Esophagus muscularis mucosa (tissue), 4 donors: ENCODE data around the gene NDST4. TPM values are rescaled to one million over a fixed set of nuclear protein-coding genes. Genes with fewer than 3 reads are reported as not detected.

Source experiments
- DNase-seq: peaks from one replicate; pipeline ENCODE4 v3.0.0-alpha.2; 2017; ENCODE audit errors: extremely low spot score
- H3K27ac ChIP-seq, 4 donors: fragments of 200-600 bp; sonication (generic); replicated peaks in 1 of 4; 1 replicate in 3 of 4; 2 replicates in 1 of 4; pipeline ENCODE4 v1.5.1; 2016 to 2019; ENCODE audit warnings: mild to moderate bottlenecking in 1 of 4
- H3K27me3 ChIP-seq, 4 donors: fragments of 200-600 bp; sonication (generic); one replicate each; pipeline versions ENCODE4 v1.5.1 to v1.6.0; 2016 to 2019
- H3K36me3 ChIP-seq, 4 donors: fragments of 200-600 bp; sonication (generic); one replicate each; pipeline ENCODE4 v1.5.1; 2016 to 2019
- H3K4me1 ChIP-seq, 4 donors: fragments of 200-600 bp; sonication (generic); one replicate each; pipeline ENCODE4 v1.5.1; 2016 to 2019
- H3K4me3 ChIP-seq, 4 donors: fragments of 200-600 bp; sonication (generic); 1 replicate in 2 of 4; 2 replicates in 2 of 4; pipeline ENCODE4 v1.5.1; 2016 to 2019; ENCODE audit warnings: mild to moderate bottlenecking in 4 of 4, moderate library complexity in 1 of 4
- H3K9me3 ChIP-seq, 4 donors: fragments of 200-600 bp; sonication (generic); 1 replicate in 3 of 4; 2 replicates in 1 of 4; pipeline ENCODE4 v1.5.1; 2016 to 2019
- CTCF ChIP-seq, 3 experiments: fragments of 200-600 bp in 2 of 3; fragments of 450-650 bp in 1 of 3; sonication (generic) in 2 of 3; IDR thresholded peaks; one replicate each; pipeline ENCODE4 v1.5.1; 2017 to 2019; ENCODE audit warnings: antibody characterized with exemption in 3 of 3, mild to moderate bottlenecking in 2 of 3, moderate library complexity in 1 of 3
- EP300 ChIP-seq: sonication (generic); formaldehyde crosslinking; IDR thresholded peaks from one replicate; pipeline ENCODE4 v1.6.1; 2017; ENCODE audit warnings: antibody characterized with exemption
- POLR2A ChIP-seq: fragments of 450-650 bp; IDR thresholded peaks from one replicate; pipeline ENCODE4 v1.6.1; 2017; ENCODE audit warnings: antibody characterized with exemption, moderate library complexity, mild to moderate bottlenecking, low read depth
- POLR2AphosphoS5 ChIP-seq, 2 donors: sonication (generic); formaldehyde crosslinking; IDR thresholded peaks; one replicate each; pipeline ENCODE4 v1.6.1; 2017; ENCODE audit warnings: antibody characterized with exemption in 2 of 2
- WGBS: methylation state at CpG from one replicate; pipeline ENCODE4 v1.1.5; 2018; 5-methylcytosine and 5-hydroxymethylcytosine counted together
- intact Hi-C: fragments of 100-400 bp; cut with DNase I; formaldehyde crosslinking; loops from one replicate; pipeline ENCODE4 v1.15.1; 2023
- total RNA-seq, 4 donors: library from RNA; depleted of rRNA; stranded (reverse); fragments of >200 nt; gene quantifications; one replicate each; pipeline versions ENCODE4 v1.1.0 to v1.2.1, GENCODE V29; 2016

NDST4 gene
- total RNA-seq, 4 donors from 2014 or later: not detected

GRCh38 chr4:115126491-115126890 lies 13.1 kb upstream of the NDST4 start:
- no peak for TF ChIP-seq CTCF (IDR thresholded peaks at IDR 0.05)
- no peak for TF ChIP-seq POLR2A
- no peak for TF ChIP-seq EP300
- no peak for TF ChIP-seq POLR2AphosphoS5 (IDR thresholded peaks at IDR 0.05)
- no peaks in the 10 kb centered on the region for H3K27me3 ChIP-seq
- H3K4me1 ChIP-seq: no peaks in the 10 kb centered on the region
- no peak for DNase-seq
- no peaks in the 10 kb centered on the region for H3K36me3 ChIP-seq
- H3K4me3 ChIP-seq: no peak overlapping the region
- H3K9me3 ChIP-seq: no peaks in the 10 kb centered on the region
- WGBS: 41% methylated on average over 2 of the region's 2 CpGs
- H3K27ac ChIP-seq: no peak overlapping the region
- intact Hi-C loops: no loop called here

GRCh38 chr4:115121351-115122043 lies 8.1 kb upstream of the NDST4 start:
- Histone ChIP-seq H3K9me3 (no peaks in the 10 kb centered on the region), H3K4me1 (no peaks in the 10 kb centered on the region), H3K4me3 (no peak overlapping the region), H3K36me3 (no peaks in the 10 kb centered on the region), H3K27ac (no peak overlapping the region), H3K27me3 (no peaks in the 10 kb centered on the region)
- intact Hi-C loops: no loop called here
- no peak for DNase-seq
- 53% methylated on average over 2 of the region's 2 CpGs for WGBS
- no peak for TF ChIP-seq CTCF (IDR thresholded peaks at IDR 0.05)

- H3K27ac ChIP-seq: no peak overlapping the region
- intact Hi-C loops: no loop called here
- H3K4me1 ChIP-seq: no peaks in the 10 kb centered on the region
- H3K27me3 ChIP-seq: peaks cover 0 to 2% (median 0%) of the 10 kb centered on the region in 4 donors
- no peaks in the 10 kb centered on the region for H3K36me3 ChIP-seq
- no peak for TF ChIP-seq CTCF (IDR thresholded peaks at IDR 0.05)
- TF ChIP-seq EP300: no peak
- TF ChIP-seq POLR2A: no peak
- TF ChIP-seq POLR2AphosphoS5 (IDR thresholded peaks at IDR 0.05): no peak
- WGBS: 91% methylated on average over 1 of the region's 1 CpG
- no peaks in the 10 kb centered on the region for H3K9me3 ChIP-seq
- DNase-seq: no peak
- no peak overlapping the region for H3K4me3 ChIP-seq
These were observed 6.5 kb upstream of the NDST4 start for GRCh38 chr4:115119804-115120352.

GRCh38 chr4:115117651-115118050 lies 4.2 kb upstream of the NDST4 start:
- H3K4me1 ChIP-seq: peaks cover 0 to 8% (median 6%) of the 10 kb centered on the region in 4 donors
- no peak overlapping the region for H3K4me3 ChIP-seq
- H3K27me3 ChIP-seq: peaks cover 0 to 2% (median 0%) of the 10 kb centered on the region in 4 donors
- H3K27ac ChIP-seq: no peak overlapping the region
- intact Hi-C loops: no loop called here
- no peak for DNase-seq
- no peaks in the 10 kb centered on the region for H3K36me3 ChIP-seq
- WGBS: 80% methylated on average over 3 of the region's 3 CpGs
- H3K9me3 ChIP-seq: no peaks in the 10 kb centered on the region
- TF ChIP-seq CTCF (IDR thresholded peaks at IDR 0.05) (no peak), POLR2AphosphoS5 (IDR thresholded peaks at IDR 0.05) (no peak), EP300 (no peak), POLR2A (no peak)
